H1 (cell line): ENCODE measurements around the gene COX6A2. TPM values are rescaled to one million over a fixed set of nuclear protein-coding genes. Genes with fewer than 3 reads are reported as not detected.

ENCODE experiments used
- EZH2 ChIP-seq: fragments of 200-600 bp; sonication (generic); IDR thresholded peaks from 2 replicates; pipeline ENCODE4 v1.7.1; 2012; ENCODE audit warnings: low read depth, mild to moderate bottlenecking, moderate library complexity, low read length, inconsistent platforms; ENCODE audit not compliant: severe bottlenecking
- SRF ChIP-seq: IDR thresholded peaks from 2 replicates; pipeline ENCODE4 v1.6.1; 2011; ENCODE audit warnings: mild to moderate bottlenecking, low read depth, low read length, moderate library complexity
- polyA plus RNA-seq, 7 experiments: library from polyadenylated mRNA; depleted of rRNA in 3 of 7; stranded (reverse) in 5 of 7; unstranded in 2 of 7; fragments of >200 nt in 5 of 7; fragments of 200-250 nt in 2 of 7; gene quantifications; 1 replicate in 5 of 7; 2 replicates in 1 of 7; 4 replicates in 1 of 7; pipeline versions ENCODE4 v1.2.1 to v1.2.3, GENCODE V29; 2011 to 2013; ENCODE audit warnings: missing spikeins in 2 of 7, mixed read lengths in 2 of 7
- total RNA-seq: library from RNA; stranded (reverse); fragmentation: NEBNext Ultra II Directional; extraction: Animal tissue kit (Norgen Biotek cat#: 25700); gene quantifications from 2 replicates; pipeline ENCODE4 v1.2.1, GENCODE V29; 2021

COX6A2 gene
- total and polyA plus RNA-seq, 2 of the 8 experiments (the other 6 are each of a cell fraction or from before 2014, with no cell fraction given), result 0.79 TPM; not detected in 1

DNA sequence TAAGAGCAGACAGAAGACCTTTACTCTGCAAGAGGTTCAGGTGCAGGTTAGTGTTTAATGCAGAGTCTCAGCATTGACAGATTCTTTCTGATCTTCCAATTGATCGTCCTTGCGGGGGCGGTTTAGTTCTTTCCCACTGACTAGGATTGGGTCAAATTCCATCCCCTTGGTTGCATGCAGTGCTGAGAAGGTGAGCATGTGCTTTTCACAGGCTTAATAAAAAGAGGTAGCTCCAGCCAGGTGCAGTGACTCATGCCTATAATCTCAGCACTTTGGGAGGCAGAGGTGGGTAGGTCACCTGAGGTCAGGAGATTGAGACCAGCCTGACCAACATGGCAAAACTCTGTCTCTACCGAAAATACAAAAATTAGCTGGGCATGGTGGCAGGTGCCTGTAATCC is 42.5 kb downstream of the COX6A2 start (continued):
- TF ChIP-seq EZH2 (no peak), SRF (no peak)
